ENCODE results near the gene SENP8.
"Not testable (repeated sequence)": the region's sequence is repeated elsewhere in the genome, so short reads cannot be mapped to it uniquely, and the experiment has no call there.

Gene SENP8

GRCh38 chr15:72155635-72156616 lies 37.7 kb downstream of the SENP8 start:
- DNase-seq, result peak; percentile 77 to 80

- no peak for DNase-seq
Measured at GRCh38 chr15:72156928-72157327, 38.7 kb downstream of the SENP8 start.

- no peak for DNase-seq
Measured at GRCh38 chr15:72160696-72161245, 42.6 kb downstream of the SENP8 start.

GRCh38 chr15:72161361-72162132 lies 43.3 kb downstream of the SENP8 start:
- DNase-seq, result no peak

- DNase-seq, result no peak
Measured at GRCh38 chr15:72162569-72162968, 44.4 kb downstream of the SENP8 start.

- DNase-seq, result no peak
Measured at GRCh38 chr15:72163719-72164118, 45.5 kb downstream of the SENP8 start.

- no peak for DNase-seq
Measured at GRCh38 chr15:72166716-72167417, 48.7 kb downstream of the SENP8 start.

- no peak for DNase-seq
Measured at GRCh38 chr15:72167445-72167844, 49.2 kb downstream of the SENP8 start.

GRCh38 chr15:72168131-72168807 lies 50.1 kb downstream of the SENP8 start:
- no peak for DNase-seq

GRCh38 chr15:72168808-72169190 lies 50.6 kb downstream of the SENP8 start:
- DNase-seq, result no peak

- DNase-seq, result no peak
Measured at GRCh38 chr15:72169236-72169920, 51.2 kb downstream of the SENP8 start.

- no peak for DNase-seq
Measured at GRCh38 chr15:72169921-72170611, 51.9 kb downstream of the SENP8 start.

- DNase-seq, result no peak
Measured at GRCh38 chr15:72170691-72171090, 52.5 kb downstream of the SENP8 start.

- not testable (repeated sequence) for DNase-seq
Measured at GRCh38 chr15:72171978-72172377, 53.8 kb downstream of the SENP8 start.

GRCh38 chr15:72172796-72173195 lies 54.6 kb downstream of the SENP8 start:
- DNase-seq, result no peak

- no peak for DNase-seq
Measured at GRCh38 chr15:72173401-72173800, 55.2 kb downstream of the SENP8 start.

- DNase-seq, result no peak
Measured at GRCh38 chr15:72173864-72174550, 55.8 kb downstream of the SENP8 start.

GRCh38 chr15:72174551-72175165 lies 56.5 kb downstream of the SENP8 start:
- no peak for DNase-seq

- no peak for DNase-seq
Measured at GRCh38 chr15:72175186-72176044, 57.2 kb downstream of the SENP8 start.

All from stimulated activated CD4-positive, alpha-beta T cell treated with anti-CD3 and anti-CD28 coated beads, Interleukin-4, amount 100 ng/mL, for 4 hours (primary cell).